Measurements from ENCODE around the gene EBF3. TPM values are rescaled to one million over a fixed set of nuclear protein-coding genes. Genes with fewer than 3 reads are reported as not detected.

EBF3 gene
- total RNA-seq, 1 experiment from 2014 or later = 0.22 TPM

- H3K27ac Mint-ChIP-seq = no peak overlapping the region
- no peak for TF ChIP-seq CTCF (conservative IDR thresholded peaks at IDR 0.05)
- Histone ChIP-seq H3K18ac (ENCODE audit: insufficient read length, low read depth, low read length) (no peak overlapping the region), H3K9ac (ENCODE audit: extremely low read depth, insufficient read length, low read length) (no peak overlapping the region), H2BK20ac (ENCODE audit: low read depth, low read length, poor library complexity, severe bottlenecking) (no peak overlapping the region), H3K79me2 (ENCODE audit: insufficient read depth, low read length) (no peaks in the 10 kb centered on the region), H3K27ac (ENCODE audit: insufficient read length, low read depth, low read length) (no peak overlapping the region), H4K20me1 (ENCODE audit: control insufficient read depth, insufficient read depth, insufficient read length) (no peaks in the 10 kb centered on the region), H3K56ac (ENCODE audit: insufficient read length, low read depth, low read length) (no peak overlapping the region), H3K23me2 (ENCODE audit: insufficient read length, low read depth, low read length, poor library complexity, severe bottlenecking) (no peaks in the 10 kb centered on the region), H2AK5ac (ENCODE audit: insufficient read length, low read length) (no peak overlapping the region), H3K4ac (ENCODE audit: low read depth, low read length) (no peak overlapping the region), H3K23ac (ENCODE audit: insufficient read length, low read depth, low read length) (no peak overlapping the region), H2BK12ac (ENCODE audit: insufficient read length, low read depth, low read length) (no peak overlapping the region), H4K5ac (ENCODE audit: insufficient read length, low read depth, low read length) (no peak overlapping the region), H2BK5ac (ENCODE audit: insufficient read length, low read length) (no peak overlapping the region), H4K8ac (replicated peaks; ENCODE audit: insufficient read length, low read depth, low read length) (no peak overlapping the region), H3K9me3 (ENCODE audit: control insufficient read depth, low read depth, low read length) (no peaks in the 10 kb centered on the region), H3K27me3 (ENCODE audit: insufficient read depth, low read length) (no peaks in the 10 kb centered on the region), H2AFZ (ENCODE audit: low read length) (no peak overlapping the region), H3K14ac (ENCODE audit: insufficient read depth, low read length) (no peak overlapping the region), H3T11ph (ENCODE audit: low read length) (no peak overlapping the region), H3K4me2 (ENCODE audit: insufficient read depth, insufficient read length, low read length) (no peak overlapping the region), H3K79me1 (ENCODE audit: insufficient read depth, low read depth, low read length, poor library complexity, severe bottlenecking) (no peaks in the 10 kb centered on the region), H2BK120ac (ENCODE audit: low read depth, low read length, poor library complexity, severe bottlenecking) (no peak overlapping the region), H4K91ac (ENCODE audit: insufficient read length, low read depth, low read length) (no peak overlapping the region), H3K4me1 (ENCODE audit: insufficient read depth, low read length) (no peaks in the 10 kb centered on the region), H2BK15ac (ENCODE audit: low read depth, low read length) (no peak overlapping the region)
- H3K36me3 Mint-ChIP-seq (ENCODE audit: insufficient read depth in 1 of 3, low read depth in 3 of 3) = no peaks in the 10 kb centered on the region; a peak in 2 of 7 replicates
- peaks cover 0 to 2% of the 10 kb centered on the region in 2 experiments; a peak in 1 of 4 replicates for H3K4me1 Mint-ChIP-seq
- peaks cover 6% of the 10 kb centered on the region for H3K27me3 Mint-ChIP-seq (ENCODE audit: low read depth)
- no peak overlapping the region for H3K4me3 Mint-ChIP-seq
- H3K9me3 Mint-ChIP-seq = peaks cover 1 to 3% of the 10 kb centered on the region in 2 experiments; a peak in 3 of 5 replicates
- DNase-seq = no peak
- WGBS (ENCODE audit: extremely low coverage, insufficient read length, low lambda C conversion rate) = no CpG with 5 or more reads among the region's 7 CpGs
Observed at GRCh38 chr10:129812398-129812797, 151.7 kb downstream of the EBF3 start.
